ENCODE data around the gene RNF207. TPM values are rescaled to one million over a fixed set of nuclear protein-coding genes. Genes with fewer than 3 reads are reported as not detected.
"Not testable (repeated sequence)": the region's sequence is repeated elsewhere in the genome, so short reads cannot be mapped to it uniquely, and the experiment has no call there.

RNF207 gene
- total RNA-seq, 2 donors from 2014 or later = 4.8 to 7.7 TPM

DNA sequence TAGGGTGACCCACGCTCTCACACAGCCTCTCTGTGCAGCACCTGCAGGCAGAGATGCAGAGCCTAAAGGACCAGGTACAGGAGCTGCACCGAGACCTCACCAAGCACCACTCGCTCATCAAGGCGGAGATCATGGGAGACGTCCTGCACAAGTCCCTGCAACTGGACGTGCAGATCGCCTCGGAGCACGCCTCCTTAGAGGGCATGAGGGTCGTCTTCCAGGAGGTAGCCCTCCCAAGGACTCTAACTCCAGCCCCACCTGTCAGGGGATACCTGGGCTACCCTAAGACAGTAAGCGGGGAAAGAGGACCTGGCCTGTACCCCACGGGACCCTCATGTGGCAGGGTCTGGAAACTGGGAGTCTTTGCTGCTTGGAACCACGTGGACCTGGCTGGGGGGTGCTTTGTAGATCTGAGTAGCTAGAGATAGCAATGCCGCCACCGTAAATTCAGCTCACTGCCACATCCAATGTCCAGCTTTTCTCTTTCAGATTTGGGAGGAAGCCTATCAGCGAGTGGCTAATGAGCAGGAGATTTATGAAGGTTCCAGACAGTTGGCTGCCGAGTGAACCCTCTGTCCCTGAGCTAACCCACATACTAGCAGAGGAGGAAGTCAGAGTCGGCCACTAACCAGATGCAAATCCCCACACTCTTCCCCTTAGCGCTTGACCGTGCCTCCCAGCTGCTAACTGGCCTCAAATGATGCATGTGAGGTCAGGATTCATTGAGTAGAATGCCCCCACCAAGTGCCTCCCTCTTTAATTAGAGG, 6.5 kb downstream of the RNF207 start:
- H3K27me3 Mint-ChIP-seq (ENCODE audit: insufficient read depth) = peaks cover 30% of the 10 kb centered on the region
- no peak overlapping the region for H3K27ac ChIP-seq (ENCODE audit: low read depth, low read length)
- no peak for DNase-seq
- no peaks in the 10 kb centered on the region for H3K9me3 ChIP-seq (ENCODE audit: control insufficient read depth, low read length)
- H3K9ac ChIP-seq (ENCODE audit: extremely low read depth, low read length, poor library complexity, severe bottlenecking) = no peak overlapping the region
- peaks cover 19% of the 10 kb centered on the region for H3K27me3 ChIP-seq (ENCODE audit: control insufficient read depth, insufficient read depth, low read length, poor library complexity, severe bottlenecking)
- WGBS, 2 experiments (ENCODE audit: insufficient coverage in 1 of 2, insufficient read length in 1 of 2) = 87 to 92% methylated on average over 16 to 20 of the region's 20 CpGs
- no peaks in the 10 kb centered on the region for H3K36me3 Mint-ChIP-seq (ENCODE audit: low read depth)
- TF ChIP-seq, protein P1, sequence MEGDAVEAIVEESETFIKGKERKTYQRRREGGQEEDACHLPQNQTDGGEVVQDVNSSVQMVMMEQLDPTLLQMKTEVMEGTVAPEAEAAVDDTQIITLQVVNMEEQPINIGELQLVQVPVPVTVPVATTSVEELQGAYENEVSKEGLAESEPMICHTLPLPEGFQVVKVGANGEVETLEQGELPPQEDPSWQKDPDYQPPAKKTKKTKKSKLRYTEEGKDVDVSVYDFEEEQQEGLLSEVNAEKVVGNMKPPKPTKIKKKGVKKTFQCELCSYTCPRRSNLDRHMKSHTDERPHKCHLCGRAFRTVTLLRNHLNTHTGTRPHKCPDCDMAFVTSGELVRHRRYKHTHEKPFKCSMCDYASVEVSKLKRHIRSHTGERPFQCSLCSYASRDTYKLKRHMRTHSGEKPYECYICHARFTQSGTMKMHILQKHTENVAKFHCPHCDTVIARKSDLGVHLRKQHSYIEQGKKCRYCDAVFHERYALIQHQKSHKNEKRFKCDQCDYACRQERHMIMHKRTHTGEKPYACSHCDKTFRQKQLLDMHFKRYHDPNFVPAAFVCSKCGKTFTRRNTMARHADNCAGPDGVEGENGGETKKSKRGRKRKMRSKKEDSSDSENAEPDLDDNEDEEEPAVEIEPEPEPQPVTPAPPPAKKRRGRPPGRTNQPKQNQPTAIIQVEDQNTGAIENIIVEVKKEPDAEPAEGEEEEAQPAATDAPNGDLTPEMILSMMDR (conservative IDR thresholded peaks at IDR 0.05) = no peak
- no peak overlapping the region for H3K4me3 Mint-ChIP-seq
- no peak overlapping the region for H3K4me3 ChIP-seq (ENCODE audit: low read length)
- H3K4me1 ChIP-seq (ENCODE audit: control insufficient read depth, insufficient read depth, low read length) = no peaks in the 10 kb centered on the region
- no peaks in the 10 kb centered on the region for H3K4me1 Mint-ChIP-seq
- no peaks in the 10 kb centered on the region for H3K36me3 ChIP-seq (ENCODE audit: control insufficient read depth, insufficient read depth, low read length)
- no peak overlapping the region for H3K27ac Mint-ChIP-seq
- H3K9me3 Mint-ChIP-seq = no peaks in the 10 kb centered on the region

- 90 to 91% methylated on average over 15 to 16 of the region's 16 CpGs for WGBS, 2 experiments (ENCODE audit: insufficient coverage in 1 of 2, insufficient read length in 1 of 2)
- DNase-seq = no peak
- TF ChIP-seq, protein P1 (conservative IDR thresholded peaks at IDR 0.05) = no peak
- no peaks in the 10 kb centered on the region for H3K9me3 ChIP-seq (ENCODE audit: control insufficient read depth, low read length)
- peaks cover 14% of the 10 kb centered on the region for H3K36me3 ChIP-seq (ENCODE audit: control insufficient read depth, insufficient read depth, low read length)
- Mint-ChIP-seq H3K9me3 (no peaks in the 10 kb centered on the region), H3K27ac (no peak overlapping the region), H3K36me3 (ENCODE audit: low read depth) (peaks cover 18% of the 10 kb centered on the region), H3K4me3 (no peak overlapping the region), H3K27me3 (ENCODE audit: insufficient read depth) (peaks cover 6% of the 10 kb centered on the region), H3K4me1 (no peaks in the 10 kb centered on the region)
- no peak overlapping the region for H3K9ac ChIP-seq (ENCODE audit: extremely low read depth, low read length, poor library complexity, severe bottlenecking)
- H3K27ac ChIP-seq (ENCODE audit: low read depth, low read length) = no peak overlapping the region
- H3K27me3 ChIP-seq (ENCODE audit: control insufficient read depth, insufficient read depth, low read length, poor library complexity, severe bottlenecking) = no peaks in the 10 kb centered on the region
- no peak overlapping the region for H3K4me3 ChIP-seq (ENCODE audit: low read length)
- H3K4me1 ChIP-seq (ENCODE audit: control insufficient read depth, insufficient read depth, low read length) = no peaks in the 10 kb centered on the region
Observed at GRCh38 chr1:6218375-6219164, 12.7 kb downstream of the RNF207 start.

- not testable (repeated sequence) for H3K27me3 ChIP-seq (ENCODE audit: control insufficient read depth, insufficient read depth, low read length, poor library complexity, severe bottlenecking); H3K4me3 Mint-ChIP-seq; H3K9ac ChIP-seq (ENCODE audit: extremely low read depth, low read length, poor library complexity, severe bottlenecking); H3K27ac Mint-ChIP-seq; H3K9me3 Mint-ChIP-seq; H3K27me3 Mint-ChIP-seq (ENCODE audit: insufficient read depth); H3K9me3 ChIP-seq (ENCODE audit: control insufficient read depth, low read length); H3K4me1 Mint-ChIP-seq; H3K27ac ChIP-seq (ENCODE audit: low read depth, low read length); H3K4me3 ChIP-seq (ENCODE audit: low read length); H3K4me1 ChIP-seq (ENCODE audit: control insufficient read depth, insufficient read depth, low read length); DNase-seq
- H3K36me3 ChIP-seq (ENCODE audit: control insufficient read depth, insufficient read depth, low read length) = peaks cover 24% of the 10 kb centered on the region
- H3K36me3 Mint-ChIP-seq (ENCODE audit: low read depth) = peaks cover 29% of the 10 kb centered on the region
- 91 to 99% methylated on average over 9 to 11 of the region's 11 CpGs for WGBS, 2 experiments (ENCODE audit: insufficient coverage in 1 of 2, insufficient read length in 1 of 2)
Observed at GRCh38 chr1:6219641-6220040, 13.7 kb downstream of the RNF207 start.

All from endodermal cell (in vitro differentiated cells).